Left colon (tissue), 2 donors: ENCODE results near the gene EOLA1. TPM values are rescaled to one million over a fixed set of nuclear protein-coding genes. Genes with fewer than 3 reads are reported as not detected.
"Not testable (repeated sequence)": the region's sequence is repeated elsewhere in the genome, so short reads cannot be mapped to it uniquely, and the experiment has no call there.

Experiments
- ATAC-seq: fragments of 200-7000 bp; cut with Tn5 transposase; one replicate; pipeline ENCODE4 v1.9.1; 2020; ENCODE audit warnings: mild to moderate bottlenecking, moderate library complexity
- DNase-seq, 2 donors: peaks; one replicate each; pipeline ENCODE4 v3.0.0-alpha.2; 2020
- intact Hi-C, 2 donors: fragments of 100-400 bp; cut with DNase I in 1 of 2; cut with micrococcal nuclease in 1 of 2; formaldehyde crosslinking; loops; one replicate each; pipeline versions ENCODE4 v1.11.2 to v1.14.0; 2022; cut with DNase I, micrococcal nuclease
- total RNA-seq, 2 donors: library from RNA; stranded (reverse); fragmentation: NEBNext Ultra II Directional; extraction: Animal tissue kit (Norgen Biotek cat#: 25700); gene quantifications; one replicate each; pipeline ENCODE4 v1.2.1, GENCODE V29; 2021
- donor health status: DM: no; HTN: no; CAD: no.
- donor health status: DM: yes; HTN: yes; CAD: no.

The EOLA1 gene
- total RNA-seq, 2 donors from 2014 or later: 37.2 to 37.8 TPM

DNA sequence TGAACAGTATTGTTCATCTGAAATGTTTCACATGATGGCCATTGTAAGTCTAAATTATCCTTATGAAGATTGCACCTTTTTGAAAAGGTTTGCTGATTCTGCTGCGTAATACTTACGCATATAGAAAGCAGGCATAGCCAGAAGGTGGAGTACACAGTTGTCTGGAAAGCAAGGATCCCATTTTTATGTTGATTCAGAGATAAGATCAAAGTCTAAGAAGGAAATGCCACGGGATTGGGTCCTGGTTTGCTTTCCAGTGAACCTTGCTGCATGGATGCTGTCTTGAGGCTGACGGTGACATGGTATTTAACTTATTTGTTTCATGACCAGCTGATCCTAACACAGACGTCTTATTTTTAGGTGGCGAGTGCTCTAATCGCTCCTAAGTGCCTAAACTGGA, 31.0 kb downstream of the EOLA1 start:
- intact Hi-C loops: no loop called here
- DNase-seq: no peak
- ATAC-seq: peak; percentile 97

DNA sequence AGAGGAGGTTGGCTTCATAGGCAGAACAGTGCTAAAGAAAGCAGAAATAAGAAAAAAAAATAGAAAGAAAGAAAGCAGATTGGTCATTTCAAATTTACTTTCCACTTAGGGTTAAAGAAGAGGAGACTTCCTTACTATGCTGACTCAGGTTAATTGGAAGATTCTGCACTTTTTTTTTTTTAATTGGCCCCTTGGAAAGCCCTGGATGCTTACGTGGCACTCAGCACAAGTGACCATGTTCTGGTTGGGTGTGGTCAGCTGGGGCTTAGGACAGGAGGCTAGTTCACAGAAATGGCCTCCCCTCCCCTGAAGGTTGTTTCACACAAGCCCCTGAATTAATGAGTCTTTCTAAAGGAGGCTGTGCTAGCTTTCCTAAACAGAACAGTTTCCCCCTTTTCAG, 31.9 kb downstream of the EOLA1 start:
- intact Hi-C loops: no loop called here
- no peak for DNase-seq
- peak; percentile 28 for ATAC-seq

- DNase-seq, intact Hi-C loops: not testable (repeated sequence)
- peak; percentile 58 for ATAC-seq
These were observed 32.6 kb downstream of the EOLA1 start for GRCh38 chrX:149573456-149573855.

GRCh38 chrX:149585631-149586030, 44.8 kb downstream of the EOLA1 start:
- DNase-seq, intact Hi-C loops, ATAC-seq: not testable (repeated sequence)

- ATAC-seq, DNase-seq, intact Hi-C loops: not testable (repeated sequence)
These were observed 46.5 kb downstream of the EOLA1 start, which contains the start of gene MAGEA9B for GRCh38 chrX:149587359-149587758. MAGEA9B (minus strand) TSS chrX:149587459; CDS start chrX:149583179, 4,280 bp downstream.

DNA sequence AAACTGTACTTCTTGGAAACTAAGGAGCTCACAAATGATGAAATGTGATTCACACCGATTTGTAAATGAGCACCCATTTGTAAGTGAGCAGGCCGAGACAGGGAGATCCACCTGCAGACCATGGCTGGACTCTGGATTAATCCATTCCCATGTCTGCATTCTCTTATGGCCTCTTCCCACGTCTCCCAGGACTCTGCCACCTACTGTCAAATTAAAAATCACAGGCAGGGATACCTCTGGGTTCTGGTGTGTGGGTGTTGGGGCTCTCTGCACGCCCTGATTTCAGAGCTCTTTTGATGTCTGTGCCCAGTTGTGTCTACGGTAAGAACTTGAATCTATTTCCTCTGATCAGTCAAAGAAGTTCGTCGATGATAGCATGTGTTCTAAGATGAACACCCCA, 50.2 kb downstream of the EOLA1 start:
- DNase-seq, intact Hi-C loops, ATAC-seq: not testable (repeated sequence)

GRCh38 chrX:149595214-149595613, 54.4 kb downstream of the EOLA1 start, which contains the start of gene HSFX2:
HSFX2 (minus strand) TSS chrX:149595314; CDS start chrX:149594700, 614 bp downstream.
- intact Hi-C loops: not testable (repeated sequence)

DNA sequence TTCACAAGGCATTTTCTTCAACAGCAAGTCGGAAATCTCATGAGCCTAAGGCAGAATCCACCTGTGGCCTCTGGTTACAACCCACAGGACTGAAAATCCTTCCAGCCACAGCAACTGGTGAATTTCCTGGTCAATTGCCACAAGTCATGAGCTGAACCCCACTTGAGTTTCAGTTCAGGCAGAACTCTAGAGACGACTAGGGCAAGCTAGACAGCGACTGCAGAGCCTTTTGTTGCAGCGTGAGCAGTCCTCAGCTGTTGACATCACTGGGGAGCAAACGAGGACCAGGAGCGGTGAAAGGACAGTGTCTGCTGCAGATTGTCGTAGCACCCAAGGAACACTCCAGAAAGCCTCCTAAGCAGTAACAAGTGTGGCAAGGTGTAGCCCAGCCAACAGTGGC, 55.1 kb downstream of the EOLA1 start:
- intact Hi-C loops, DNase-seq, ATAC-seq: not testable (repeated sequence)

More at GRCh38 chrX:149595214-149595613, 54.4 kb downstream of the EOLA1 start, which contains the start of gene HSFX2:
- ATAC-seq, DNase-seq: not testable (repeated sequence)

Other genes starting within 250 kb of the EOLA1 start
- gene IDS, start 35.7 kb upstream of the EOLA1 start, total RNA-seq: 10 to 100 TPM; 28.8 to 58.5 TPM
- not detected for gene HSFX3, start 8.9 kb downstream of the EOLA1 start, total RNA-seq
- gene MAGEA9B, start 46.4 kb downstream of the EOLA1 start, total RNA-seq: not detected
- gene HSFX2, start 54.3 kb downstream of the EOLA1 start, total RNA-seq: not detected
- gene TMEM185A, start 90.8 kb downstream of the EOLA1 start, total RNA-seq: 10 to 100 TPM; 19.8 to 22.1 TPM
- gene MAGEA11, start 171.0 kb downstream of the EOLA1 start, total RNA-seq: not detected
- gene HSFX1, start 233.1 kb downstream of the EOLA1 start, total RNA-seq: 1 to 10 TPM; 1.0 to 1.5 TPM
- not detected for gene MAGEA9, start 240.9 kb downstream of the EOLA1 start, total RNA-seq